HFFc6 (cell line): ENCODE results near the gene NRG2. TPM values are rescaled to one million over a fixed set of nuclear protein-coding genes. Genes with fewer than 3 reads are reported as not detected.

Experiments used
- DNase-seq: peaks from one replicate; pipeline ENCODE4 v3.0.0-alpha.2; 2018
- H3K27ac Mint-ChIP-seq: 2 replicates; pipeline ENCODE4 v1.8.0; 2020; ENCODE audit warnings: mild to moderate bottlenecking, mixed read lengths
- H3K27me3 Mint-ChIP-seq: 2 replicates; pipeline ENCODE4 v1.8.0; 2021; ENCODE audit warnings: mild to moderate bottlenecking, moderate library complexity, mixed read lengths; ENCODE audit not compliant: insufficient read depth
- H3K36me3 Mint-ChIP-seq: 2 replicates; pipeline ENCODE4 v1.8.0; 2021; ENCODE audit warnings: low read depth, mixed read lengths
- H3K4me1 Mint-ChIP-seq: 2 replicates; pipeline ENCODE4 v1.8.0; 2020; ENCODE audit warnings: low read depth, mixed read lengths
- H3K4me3 Mint-ChIP-seq: 2 replicates; pipeline ENCODE4 v1.8.0; 2020; ENCODE audit warnings: mild to moderate bottlenecking, moderate library complexity, mixed read lengths
- H3K9me3 Mint-ChIP-seq: 2 replicates; pipeline ENCODE4 v1.8.0; 2020; ENCODE audit warnings: mild to moderate bottlenecking, mixed read lengths
- CTCF ChIP-seq: fragments of 200-600 bp; sonication (generic); IDR thresholded peaks from 2 replicates; pipeline ENCODE4 v1.5.0; 2021; ENCODE audit warnings: antibody characterized with exemption, mild to moderate bottlenecking
- total RNA-seq, 6 experiments: library from RNA; stranded (reverse); fragmentation: NEBNext Ultra II Directional; extraction: Animal tissue kit (Norgen Biotek cat#: 25700); gene quantifications; 2 replicates in 1 of 6; 3 replicates in 5 of 6; pipeline ENCODE4 v1.2.3, GENCODE V29; 2021

The NRG2 gene
- total RNA-seq, 6 experiments from 2014 or later, result 0.11 to 0.35 (median 0.19) TPM; not detected in 1

- H3K9me3 Mint-ChIP-seq, result no peaks in the 10 kb centered on the region
- no peak overlapping the region for H3K4me3 Mint-ChIP-seq
- peaks cover 27% of the 10 kb centered on the region for H3K27me3 Mint-ChIP-seq
- no peak overlapping the region for H3K27ac Mint-ChIP-seq
- DNase-seq, result no peak
- H3K4me1 Mint-ChIP-seq, result no peaks in the 10 kb centered on the region
- no peaks in the 10 kb centered on the region for H3K36me3 Mint-ChIP-seq
- no peak for TF ChIP-seq CTCF
Measured at GRCh38 chr5:139839232-139839815, 203.8 kb downstream of the NRG2 start.

GRCh38 chr5:139838381-139839197 is 204.5 kb downstream of the NRG2 start:
- no peak for DNase-seq
- H3K4me1 Mint-ChIP-seq, result no peaks in the 10 kb centered on the region
- no peaks in the 10 kb centered on the region for H3K9me3 Mint-ChIP-seq
- no peak overlapping the region for H3K27ac Mint-ChIP-seq
- H3K27me3 Mint-ChIP-seq, result peaks cover 33% of the 10 kb centered on the region
- no peaks in the 10 kb centered on the region for H3K36me3 Mint-ChIP-seq
- H3K4me3 Mint-ChIP-seq, result no peak overlapping the region
- no peak for TF ChIP-seq CTCF

- Mint-ChIP-seq H3K27ac (no peak overlapping the region), H3K36me3 (no peaks in the 10 kb centered on the region), H3K27me3 (peaks cover 39% of the 10 kb centered on the region), H3K9me3 (no peaks in the 10 kb centered on the region), H3K4me1 (no peaks in the 10 kb centered on the region), H3K4me3 (no peak overlapping the region)
- no peak for DNase-seq
- TF ChIP-seq CTCF, result no peak
Measured at GRCh38 chr5:139837711-139838380, 205.3 kb downstream of the NRG2 start.

DNA sequence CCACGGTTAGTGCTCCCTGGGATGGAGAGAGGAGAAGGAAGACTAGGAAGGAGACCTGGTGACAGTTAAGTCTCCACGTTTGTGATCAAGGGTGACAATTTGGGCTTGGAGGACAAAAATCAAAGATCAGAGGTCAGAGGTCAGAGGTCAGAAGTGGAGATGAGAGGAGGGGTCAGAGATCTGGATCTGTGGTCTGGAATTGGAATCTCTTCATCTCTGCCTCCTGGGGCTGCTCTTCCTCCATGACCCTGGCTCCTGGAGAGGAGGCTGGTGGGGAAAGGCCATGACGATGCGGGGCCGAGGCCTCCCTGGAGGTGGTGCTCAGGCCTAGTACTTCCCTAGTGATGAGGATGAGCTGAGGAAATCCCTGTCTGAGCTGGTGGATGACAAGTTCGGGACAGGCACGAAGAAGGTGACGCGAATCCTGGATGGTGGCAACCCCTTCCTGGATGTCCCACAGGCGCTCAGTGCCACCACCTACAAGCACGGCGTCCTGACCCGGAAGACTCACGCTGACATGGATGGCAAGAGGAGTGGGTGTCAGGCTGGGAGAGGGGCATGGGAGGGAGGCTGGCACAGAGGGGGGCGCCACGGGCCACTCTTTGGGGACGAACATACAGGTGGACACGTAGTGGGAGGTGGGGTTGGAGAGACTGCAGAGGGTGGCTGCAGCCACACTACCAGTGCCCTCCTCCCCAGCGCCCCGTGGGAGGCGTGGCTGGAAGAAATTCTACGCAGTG is 206.5 kb downstream of the NRG2 start:
- DNase-seq, result no peak
- H3K27me3 Mint-ChIP-seq, result peaks cover 37% of the 10 kb centered on the region
- no peak for TF ChIP-seq CTCF
- H3K4me3 Mint-ChIP-seq, result no peak overlapping the region
- H3K9me3 Mint-ChIP-seq, result no peaks in the 10 kb centered on the region
- no peaks in the 10 kb centered on the region for H3K4me1 Mint-ChIP-seq
- H3K36me3 Mint-ChIP-seq, result no peaks in the 10 kb centered on the region
- H3K27ac Mint-ChIP-seq, result no peak overlapping the region

DNA sequence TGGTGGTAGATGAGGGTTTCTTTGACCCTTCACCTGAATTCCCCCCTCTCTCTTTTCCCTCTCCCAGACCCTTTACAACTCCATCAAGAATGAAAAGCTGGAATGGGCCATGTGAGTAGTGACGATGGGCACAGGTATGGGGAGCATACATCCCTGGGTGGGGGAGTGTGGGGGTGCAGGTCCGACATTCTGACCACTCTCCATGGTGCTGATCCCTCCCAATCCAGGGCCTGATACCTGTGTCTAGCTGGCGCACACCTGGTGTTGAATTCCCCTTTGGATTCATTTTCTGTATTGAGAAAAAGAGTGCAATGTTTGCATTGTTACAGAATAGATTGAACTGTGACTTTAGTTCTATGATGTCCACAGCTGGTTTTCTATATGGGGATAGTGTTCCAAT is 207.4 kb downstream of the NRG2 start:
- H3K27ac Mint-ChIP-seq, result no peak overlapping the region
- no peak for DNase-seq
- no peak overlapping the region for H3K4me3 Mint-ChIP-seq
- TF ChIP-seq CTCF, result no peak
- H3K27me3 Mint-ChIP-seq, result peaks cover 41% of the 10 kb centered on the region
- H3K36me3 Mint-ChIP-seq, result no peaks in the 10 kb centered on the region
- no peaks in the 10 kb centered on the region for H3K9me3 Mint-ChIP-seq
- no peaks in the 10 kb centered on the region for H3K4me1 Mint-ChIP-seq
